GM12878 (cell line): ENCODE data around the gene MMD. TPM values are rescaled to one million over a fixed set of nuclear protein-coding genes. Genes with fewer than 3 reads are reported as not detected.
A peak's percentile ranks its signal among the peaks of the same experiment; 100 is the strongest.

Experiments
- ATAC-seq: fragments of 200-7000 bp; cut with Tn5 transposase; 3 replicates; pipeline ENCODE4 v1.9.1; 2020; ENCODE audit warnings: mild to moderate bottlenecking, moderate library complexity
- BruUV-seq: library from RNA; stranded (reverse); fragments of 400-500 nt; replicated peaks from 2 replicates; lab custom pipeline; 2021; lab: Mats Ljungman, UMichigan
- CTCF ChIA-PET: fragments of 300-600 bp; sonication (Branson Sonifier 250); formaldehyde crosslinking; extraction: SDS; loops from one replicate; lab custom pipeline; 2021; ENCODE audit warnings: inconsistent platforms; lab: Yijun Ruan, JAX
- POLR2A ChIA-PET: fragments of 350-600 bp; formaldehyde crosslinking; extraction: SDS; loops from one replicate; lab custom pipeline; 2021; ENCODE audit warnings: inconsistent platforms; lab: Charles Lee
- RAD21 ChIA-PET: fragments of 300-600 bp; sonication (Branson Sonifier 250); formaldehyde crosslinking; loops from one replicate; lab custom pipeline; 2023; ENCODE audit warnings: antibody characterized with exemption; ENCODE audit not compliant: unreplicated experiment; lab: Charles Lee
- SMC1A ChIA-PET: fragments of 300-600 bp; sonication (Branson Sonifier 250); formaldehyde crosslinking; loops from one replicate; lab custom pipeline; 2023; ENCODE audit not compliant: unreplicated experiment, uncharacterized antibody; lab: Charles Lee
- DNase-seq: peaks from one replicate; pipeline ENCODE4 v3.0.0-alpha.2; 2011; ENCODE audit warnings: low read depth, low spot score
- FAIRE-seq: peaks from 3 replicates; lab custom pipeline; 2011; peaks lifted over from hg19 to GRCh38; lab: Jason Lieb, UNC
- H2AFZ ChIP-seq: 2 replicates; pipeline ENCODE4 v1.6.0; 2011; ENCODE audit warnings: low read depth, low read length, control low read depth; ENCODE audit not compliant: control insufficient read depth
- H3K27ac ChIP-seq: 2 replicates; pipeline ENCODE4 v1.5.1; 2011; ENCODE audit warnings: control low read depth; ENCODE audit not compliant: control insufficient read depth, insufficient read depth
- H3K27me3 ChIP-seq, 2 experiments: replicated peaks in 1 of 2; 2 replicates each; pipeline versions ENCODE4 v1.6.0 to v1.6.1; 2011; ENCODE audit warnings: low read length in 1 of 2; ENCODE audit not compliant: control insufficient read depth in 2 of 2, insufficient read depth in 2 of 2
- H3K36me3 ChIP-seq, 2 experiments: 2 replicates each; pipeline ENCODE4 v1.5.1; 2011; ENCODE audit warnings: low read length in 1 of 2; ENCODE audit not compliant: control insufficient read depth in 2 of 2, insufficient read depth in 2 of 2
- H3K4me1 ChIP-seq: 2 replicates; pipeline ENCODE4 v1.6.1; 2011; ENCODE audit warnings: mild to moderate bottlenecking, low read length, moderate library complexity, mixed read lengths; ENCODE audit not compliant: control insufficient read depth, insufficient read depth
- H3K4me2 ChIP-seq: 2 replicates; pipeline ENCODE4 v1.6.0; 2011; ENCODE audit warnings: control low read depth; ENCODE audit not compliant: control insufficient read depth, insufficient read depth
- H3K4me3 ChIP-seq: fragments of 200-600 bp; sonication (generic); 2 replicates; pipeline ENCODE4 v1.5.1; 2016
- H3K79me2 ChIP-seq: 2 replicates; pipeline ENCODE4 v1.6.0; 2011; ENCODE audit warnings: low read length; ENCODE audit not compliant: control insufficient read depth, insufficient read depth
- H3K9ac ChIP-seq: 2 replicates; pipeline ENCODE4 v1.8.0; 2011; ENCODE audit warnings: low read length, control low read depth, mixed read lengths; ENCODE audit not compliant: control insufficient read depth, insufficient read depth
- H3K9me3 ChIP-seq: replicated peaks from 3 replicates; pipeline ENCODE4 v1.5.1; 2011; ENCODE audit warnings: mild to moderate bottlenecking, low read length; ENCODE audit not compliant: control insufficient read depth, insufficient read depth
- H4K20me1 ChIP-seq: 2 replicates; pipeline ENCODE4 v1.6.0; 2011; ENCODE audit not compliant: control insufficient read depth, insufficient read depth
- MTA2 ChIP-seq: fragments of 450-650 bp; IDR thresholded peaks from 2 replicates; pipeline ENCODE4 v1.6.1; 2016; ENCODE audit warnings: low read depth, mild to moderate bottlenecking, moderate library complexity
- RCOR1 ChIP-seq: conservative IDR thresholded peaks from 2 replicates; pipeline ENCODE4 v1.6.1; 2012; ENCODE audit warnings: low read depth, low read length, improper control_type of control experiment
- WGBS: methylation state at CpG from one replicate; pipeline ENCODE4 v1.1.6; 2016; ENCODE audit warnings: low lambda C conversion rate; ENCODE audit not compliant: insufficient replicate concordance, insufficient coverage; ENCODE audit errors: missing lambda C conversion rate; 5-methylcytosine and 5-hydroxymethylcytosine counted together
- in situ Hi-C: fragments of 300-500 bp; cut with MboI; formaldehyde crosslinking; loops from 9 replicates; pipeline ENCODE4 v1.14.3; 2018; ENCODE audit warnings: mixed read lengths
- intact Hi-C: fragments of 100-400 bp; cut with micrococcal nuclease; formaldehyde crosslinking; loops from one replicate; pipeline ENCODE4 v1.14.2; 2022; ENCODE audit not compliant: unreplicated experiment
- polyA plus RNA-seq, 11 experiments: library from polyadenylated mRNA; depleted of rRNA in 4 of 11; unstranded in 6 of 11; stranded (reverse) in 5 of 11; fragments of >200 nt; fragmentation: Nextera tagmentation in 4 of 11; fragmentation: Illumina TruSeq in 1 of 11; extraction: Ambion mirVana in 4 of 11; extraction: Trizol in 1 of 11; gene quantifications; 1 replicate in 1 of 11; 2 replicates in 10 of 11; pipeline versions ENCODE4 v1.2.1 to v1.2.3, GENCODE V29; 2011 to 2016; ENCODE audit warnings: inconsistent platforms in 2 of 11, missing spikeins in 2 of 11, low read depth in 1 of 11
- total RNA-seq, 4 experiments: library from RNA; depleted of rRNA in 3 of 4; stranded (reverse); fragments of >200 nt in 3 of 4; fragmentation: Illumina TruSeq in 1 of 4; extraction: Trizol in 1 of 4; gene quantifications; 2 replicates each; pipeline versions ENCODE4 v1.2.1 to v1.2.3, GENCODE V29; 2013 to 2021
- TF ChIP-seq, protein P1 (sequence below): IDR thresholded peaks from 2 replicates; pipeline ENCODE4 v1.6.1; 2011; ENCODE audit warnings: borderline replicate concordance, low read depth, mild to moderate bottlenecking, moderate library complexity, low read length; ENCODE audit not compliant: insufficient read depth, poor library complexity, severe bottlenecking

Gene MMD
- total and polyA plus RNA-seq, 10 of the 15 experiments (the other 5 are each of a cell fraction or from before 2014, with no cell fraction given), result 8.0 to 46.7 (median 22.3) TPM

DNA sequence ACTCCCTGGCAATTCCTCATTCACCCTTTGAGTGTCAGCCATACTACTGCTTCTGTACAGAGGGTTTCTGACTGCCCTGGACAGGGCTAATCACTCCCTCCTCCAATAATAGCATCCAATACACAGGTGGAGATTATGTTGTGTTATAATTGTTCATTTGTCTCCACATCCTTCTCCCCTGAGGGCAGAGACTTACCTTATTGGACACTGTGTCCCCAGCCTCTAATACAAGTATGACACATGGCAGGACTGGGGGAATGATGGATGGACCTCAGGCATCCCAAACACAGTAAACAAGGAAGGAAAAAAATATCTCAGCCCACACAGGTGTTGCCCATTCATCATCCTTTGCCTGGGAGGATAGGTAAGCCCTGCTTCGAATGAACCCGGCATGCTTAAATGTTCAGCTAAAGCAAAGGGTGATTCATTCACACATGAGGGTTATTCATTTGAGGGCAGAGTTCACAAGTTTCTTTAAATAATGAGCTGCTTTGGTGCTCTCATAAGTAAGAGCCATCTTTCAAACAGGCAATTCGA is 34.8 kb downstream of the MMD start:
- WGBS, result 37% methylated on average over 3 of the region's 3 CpGs
- intact Hi-C loops (no loop called here), in situ Hi-C loops (no loop called here)
- ChIA-PET POLR2A (no interaction called here), SMC1A (interaction anchor here (1.9 kb wide), 1 partner anchor 127 kb away, joined by 8 read pairs; no protein-coding TSS in a partner anchor), RAD21 (no interaction called here), CTCF (interaction anchor here (0.6 kb wide), 1 partner anchor 49 kb away, joined by 3 read pairs; no protein-coding TSS in a partner anchor)
- Histone ChIP-seq H3K36me3 (no peaks in the 10 kb centered on the region), H3K9me3 (no peaks in the 10 kb centered on the region), H3K27me3 (no peaks in the 10 kb centered on the region), H4K20me1 (no peaks in the 10 kb centered on the region), H3K4me3 (no peak overlapping the region), H3K4me1 (no peaks in the 10 kb centered on the region), H3K9ac (no peak overlapping the region), H3K79me2 (no peaks in the 10 kb centered on the region), H3K27ac (no peak overlapping the region), H2AFZ (no peak overlapping the region), H3K4me2 (no peak overlapping the region)
- DNase-seq (no peak), FAIRE-seq (no peak), ATAC-seq (no peak)
- TF ChIP-seq RCOR1, result no peak
- no TSS peak for BruUV-seq

DNA sequence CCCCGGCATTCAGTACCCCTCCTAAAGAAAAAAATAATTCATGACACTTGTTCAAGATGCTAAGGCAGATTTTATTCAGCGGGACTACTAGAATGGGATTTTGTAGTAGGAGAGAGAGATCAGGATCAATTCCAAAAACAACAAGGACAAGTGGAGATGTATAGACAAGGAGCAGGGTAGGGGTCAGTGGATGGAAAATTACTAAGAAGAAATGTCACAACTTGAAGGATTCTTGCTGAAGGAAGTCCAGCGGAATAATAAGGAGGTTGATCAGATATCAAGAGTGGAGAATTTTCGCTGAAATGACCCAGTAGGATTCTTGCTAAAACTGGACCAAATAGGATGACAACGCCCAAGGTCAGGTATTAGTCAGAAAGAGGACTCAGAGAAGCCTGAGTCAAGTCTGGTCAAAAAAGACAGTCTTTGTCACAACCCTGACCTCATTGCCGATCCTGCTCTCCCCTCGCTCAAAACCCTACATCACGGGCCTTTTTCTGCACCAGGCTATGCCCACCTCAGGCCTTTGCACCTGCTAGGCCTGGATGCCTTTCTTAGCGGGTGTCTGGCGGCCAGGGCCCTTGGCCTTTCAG is 36.9 kb downstream of the MMD start:
- intact Hi-C loops (no loop called here), in situ Hi-C loops (no loop called here)
- Histone ChIP-seq H3K9me3 (no peaks in the 10 kb centered on the region), H3K36me3 (no peaks in the 10 kb centered on the region), H3K4me2 (no peak overlapping the region), H3K27ac (no peak overlapping the region), H4K20me1 (no peaks in the 10 kb centered on the region), H3K27me3 (no peaks in the 10 kb centered on the region), H3K9ac (no peak overlapping the region), H3K4me1 (no peaks in the 10 kb centered on the region), H2AFZ (no peak overlapping the region), H3K4me3 (no peak overlapping the region), H3K79me2 (no peaks in the 10 kb centered on the region)
- ChIA-PET POLR2A (no interaction called here), SMC1A (no interaction called here), RAD21 (no interaction called here), CTCF (no interaction called here)
- DNase-seq (no peak), FAIRE-seq (no peak), ATAC-seq (no peak)
- BruUV-seq, result no TSS peak
- TF ChIP-seq, protein P1, sequence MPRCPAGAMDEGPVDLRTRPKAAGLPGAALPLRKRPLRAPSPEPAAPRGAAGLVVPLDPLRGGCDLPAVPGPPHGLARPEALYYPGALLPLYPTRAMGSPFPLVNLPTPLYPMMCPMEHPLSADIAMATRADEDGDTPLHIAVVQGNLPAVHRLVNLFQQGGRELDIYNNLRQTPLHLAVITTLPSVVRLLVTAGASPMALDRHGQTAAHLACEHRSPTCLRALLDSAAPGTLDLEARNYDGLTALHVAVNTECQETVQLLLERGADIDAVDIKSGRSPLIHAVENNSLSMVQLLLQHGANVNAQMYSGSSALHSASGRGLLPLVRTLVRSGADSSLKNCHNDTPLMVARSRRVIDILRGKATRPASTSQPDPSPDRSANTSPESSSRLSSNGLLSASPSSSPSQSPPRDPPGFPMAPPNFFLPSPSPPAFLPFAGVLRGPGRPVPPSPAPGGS, result peak; percentile 16
- TF ChIP-seq MTA2, result no peak
- WGBS, result 40% methylated on average over 10 of the region's 10 CpGs
